Thyroid gland (tissue), 4 donors: ENCODE results near the gene CD99L2.
"Not testable (repeated sequence)": the region's sequence is repeated elsewhere in the genome, so short reads cannot be mapped to it uniquely, and the experiment has no call there.

Experiments
- CTCF ChIP-seq, 6 experiments: fragments of 200-600 bp in 3 of 6; fragments of 450-650 bp in 3 of 6; sonication (generic) in 3 of 6; IDR thresholded peaks; one replicate each; pipeline ENCODE4 v1.5.1; 2016 to 2019; ENCODE audit warnings: antibody characterized with exemption in 6 of 6, mild to moderate bottlenecking in 2 of 6, inconsistent platforms in 1 of 6, moderate library complexity in 1 of 6
- POLR2A ChIP-seq, 2 donors: fragments of 450-650 bp; IDR thresholded peaks; one replicate each; pipeline ENCODE4 v1.6.1; 2017; ENCODE audit warnings: antibody characterized with exemption in 2 of 2, mild to moderate bottlenecking in 2 of 2, moderate library complexity in 1 of 2

- TF ChIP-seq CTCF, POLR2A (IDR thresholded peaks at IDR 0.05): not testable (repeated sequence)
Observed at GRCh38 chrX:150823826-150824225, 74.6 kb downstream of the CD99L2 start.
